HG03558 (cell line): Measurements from ENCODE around the gene BICRAL.
"Not testable (repeated sequence)": the region's sequence is repeated elsewhere in the genome, so short reads cannot be mapped to it uniquely, and the experiment has no call there.

Experiments used
- ATAC-seq: cut with Tn5 transposase; IDR thresholded peaks from one replicate; pipeline ENCODE4 v1.9.1; 2021; ENCODE audit warnings: moderate number of reproducible peaks; ENCODE audit not compliant: unreplicated experiment; ENCODE audit errors: extremely low read depth

BICRAL gene

GRCh38 chr6:42786525-42786985 lies 4.7 kb downstream of the BICRAL start:
- no peak for ATAC-seq

- ATAC-seq, result no peak
Observed at GRCh38 chr6:42787063-42787472, 5.2 kb downstream of the BICRAL start.

GRCh38 chr6:42788671-42789070 lies 6.8 kb downstream of the BICRAL start:
- ATAC-seq, result no peak

- ATAC-seq, result no peak
Observed at GRCh38 chr6:42790549-42791181, 8.8 kb downstream of the BICRAL start.

- no peak for ATAC-seq
Observed at GRCh38 chr6:42791706-42792320, 10.0 kb downstream of the BICRAL start.

- no peak for ATAC-seq
Observed at GRCh38 chr6:42795651-42796050, 13.8 kb downstream of the BICRAL start.

- no peak for ATAC-seq
Observed at GRCh38 chr6:42796171-42796570, 14.3 kb downstream of the BICRAL start.

- ATAC-seq, result not testable (repeated sequence)
Observed at GRCh38 chr6:42797696-42798095, 15.8 kb downstream of the BICRAL start.

GRCh38 chr6:42805297-42805861 lies 23.5 kb downstream of the BICRAL start:
- ATAC-seq, result no peak

- not testable (repeated sequence) for ATAC-seq
Observed at GRCh38 chr6:42806359-42806758, 24.5 kb downstream of the BICRAL start.

GRCh38 chr6:42808492-42809483 lies 26.9 kb downstream of the BICRAL start:
- ATAC-seq, result no peak

- ATAC-seq, result no peak
Observed at GRCh38 chr6:42813074-42813645, 31.3 kb downstream of the BICRAL start.

GRCh38 chr6:42813906-42814444 lies 32.1 kb downstream of the BICRAL start:
- no peak for ATAC-seq

- ATAC-seq, result not testable (repeated sequence)
Observed at GRCh38 chr6:42815726-42816125, 33.9 kb downstream of the BICRAL start.

GRCh38 chr6:42817907-42818306 lies 36.1 kb downstream of the BICRAL start:
- no peak for ATAC-seq

GRCh38 chr6:42818416-42818815 lies 36.6 kb downstream of the BICRAL start:
- ATAC-seq, result no peak

- no peak for ATAC-seq
Observed at GRCh38 chr6:42818878-42819277, 37.0 kb downstream of the BICRAL start.

GRCh38 chr6:42819803-42820511 lies 38.1 kb downstream of the BICRAL start:
- no peak for ATAC-seq
